Vagina (tissue), 2 donors: ENCODE results near the gene PRRC2B. TPM values are rescaled to one million over a fixed set of nuclear protein-coding genes. Genes with fewer than 3 reads are reported as not detected.

Source experiments
- DNase-seq, 2 donors: peaks; one replicate each; pipeline ENCODE4 v3.0.0-alpha.2; 2017; ENCODE audit errors: extremely low spot score in 2 of 2
- H3K27ac ChIP-seq: fragments of 200-600 bp; sonication (generic); one replicate; pipeline ENCODE4 v1.5.1; 2019
- H3K27me3 ChIP-seq: fragments of 200-600 bp; sonication (generic); one replicate; pipeline ENCODE4 v1.5.1; 2019
- H3K36me3 ChIP-seq, 2 donors: fragments of 200-600 bp; sonication (generic); one replicate each; pipeline ENCODE4 v1.5.1; 2017 to 2019
- H3K4me1 ChIP-seq: fragments of 200-600 bp; sonication (generic); one replicate; pipeline ENCODE4 v1.5.1; 2019
- H3K4me3 ChIP-seq, 2 donors: fragments of 200-600 bp; sonication (generic); 1 replicate in 1 of 2; 2 replicates in 1 of 2; pipeline ENCODE4 v1.5.1; 2016 to 2019
- H3K9me3 ChIP-seq: fragments of 200-600 bp; sonication (generic); one replicate; pipeline ENCODE4 v1.5.1; 2019
- POLR2A ChIP-seq, 2 donors: fragments of 450-650 bp; IDR thresholded peaks; one replicate each; pipeline ENCODE4 v1.6.1; 2017; ENCODE audit warnings: antibody characterized with exemption in 2 of 2, mild to moderate bottlenecking in 2 of 2, moderate library complexity in 2 of 2
- POLR2AphosphoS5 ChIP-seq, 2 donors: sonication (generic); formaldehyde crosslinking; IDR thresholded peaks; one replicate each; pipeline ENCODE4 v1.9.0; 2017; ENCODE audit warnings: antibody characterized with exemption in 2 of 2, mild to moderate bottlenecking in 2 of 2, low read depth in 1 of 2; ENCODE audit not compliant: insufficient read depth in 1 of 2
- intact Hi-C: fragments of 100-400 bp; cut with DNase I; formaldehyde crosslinking; loops from one replicate; pipeline ENCODE4 v1.15.1; 2023
- total RNA-seq: library from RNA; depleted of rRNA; stranded (reverse); fragments of >200 nt; gene quantifications from one replicate; pipeline ENCODE4 v1.2.3, GENCODE V29; 2016
- TF ChIP-seq, protein P1 (sequence below), 3 experiments: fragments of 450-650 bp in 2 of 3; fragments of 200-600 bp in 1 of 3; sonication (generic) in 1 of 3; IDR thresholded peaks; one replicate each; pipeline ENCODE4 v1.5.1; 2017 to 2019; ENCODE audit warnings: antibody characterized with exemption in 3 of 3, mild to moderate bottlenecking in 2 of 3, moderate library complexity in 2 of 3

The PRRC2B gene
- total RNA-seq, 1 donor from 2014 or later: 116 TPM

DNA sequence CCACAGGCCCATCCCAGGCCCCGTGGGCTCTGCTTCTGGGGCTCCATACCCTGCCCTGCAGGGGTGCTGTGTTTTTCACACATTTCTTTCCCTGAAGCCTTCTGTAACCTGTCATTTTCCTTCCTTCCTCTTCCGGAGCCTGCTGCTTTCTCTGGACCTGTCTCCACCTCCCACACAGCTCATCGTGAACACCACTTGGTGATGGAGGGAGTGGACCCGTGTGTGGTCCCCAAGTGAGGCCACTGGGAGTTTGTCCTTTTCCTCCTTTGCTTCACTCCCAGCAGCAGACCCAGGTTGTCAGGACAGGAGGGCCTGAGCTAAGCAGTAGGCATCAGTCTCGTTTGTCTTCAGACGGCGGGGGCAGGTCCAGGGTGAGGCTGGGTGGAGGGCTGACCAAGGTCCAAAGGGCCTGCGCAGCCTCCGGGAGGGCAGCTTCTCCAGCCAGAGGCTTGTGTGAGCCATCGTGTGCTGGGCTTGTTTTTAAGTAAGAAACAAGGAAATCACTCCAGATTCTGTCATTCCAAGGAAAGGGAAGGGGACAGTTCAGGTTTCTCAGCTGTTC, 103.0 kb downstream of the PRRC2B start:
- Histone ChIP-seq H3K4me3 (no peak overlapping the region), H3K4me1 (peaks cover 11% of the 10 kb centered on the region), H3K27ac (no peak overlapping the region), H3K27me3 (no peaks in the 10 kb centered on the region), H3K36me3 (peaks cover 4 to 75% of the 10 kb centered on the region in 2 donors), H3K9me3 (no peaks in the 10 kb centered on the region)
- intact Hi-C loops: no loop called here
- DNase-seq: no peak
- TF ChIP-seq POLR2AphosphoS5 (IDR thresholded peaks at IDR 0.05; ENCODE audit: insufficient read depth in 1 of 2, low read depth in 1 of 2) (no peak), POLR2A (IDR thresholded peaks at IDR 0.05) (no peak)
- TF ChIP-seq, protein P1, sequence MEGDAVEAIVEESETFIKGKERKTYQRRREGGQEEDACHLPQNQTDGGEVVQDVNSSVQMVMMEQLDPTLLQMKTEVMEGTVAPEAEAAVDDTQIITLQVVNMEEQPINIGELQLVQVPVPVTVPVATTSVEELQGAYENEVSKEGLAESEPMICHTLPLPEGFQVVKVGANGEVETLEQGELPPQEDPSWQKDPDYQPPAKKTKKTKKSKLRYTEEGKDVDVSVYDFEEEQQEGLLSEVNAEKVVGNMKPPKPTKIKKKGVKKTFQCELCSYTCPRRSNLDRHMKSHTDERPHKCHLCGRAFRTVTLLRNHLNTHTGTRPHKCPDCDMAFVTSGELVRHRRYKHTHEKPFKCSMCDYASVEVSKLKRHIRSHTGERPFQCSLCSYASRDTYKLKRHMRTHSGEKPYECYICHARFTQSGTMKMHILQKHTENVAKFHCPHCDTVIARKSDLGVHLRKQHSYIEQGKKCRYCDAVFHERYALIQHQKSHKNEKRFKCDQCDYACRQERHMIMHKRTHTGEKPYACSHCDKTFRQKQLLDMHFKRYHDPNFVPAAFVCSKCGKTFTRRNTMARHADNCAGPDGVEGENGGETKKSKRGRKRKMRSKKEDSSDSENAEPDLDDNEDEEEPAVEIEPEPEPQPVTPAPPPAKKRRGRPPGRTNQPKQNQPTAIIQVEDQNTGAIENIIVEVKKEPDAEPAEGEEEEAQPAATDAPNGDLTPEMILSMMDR (IDR thresholded peaks at IDR 0.05): no peak

DNA sequence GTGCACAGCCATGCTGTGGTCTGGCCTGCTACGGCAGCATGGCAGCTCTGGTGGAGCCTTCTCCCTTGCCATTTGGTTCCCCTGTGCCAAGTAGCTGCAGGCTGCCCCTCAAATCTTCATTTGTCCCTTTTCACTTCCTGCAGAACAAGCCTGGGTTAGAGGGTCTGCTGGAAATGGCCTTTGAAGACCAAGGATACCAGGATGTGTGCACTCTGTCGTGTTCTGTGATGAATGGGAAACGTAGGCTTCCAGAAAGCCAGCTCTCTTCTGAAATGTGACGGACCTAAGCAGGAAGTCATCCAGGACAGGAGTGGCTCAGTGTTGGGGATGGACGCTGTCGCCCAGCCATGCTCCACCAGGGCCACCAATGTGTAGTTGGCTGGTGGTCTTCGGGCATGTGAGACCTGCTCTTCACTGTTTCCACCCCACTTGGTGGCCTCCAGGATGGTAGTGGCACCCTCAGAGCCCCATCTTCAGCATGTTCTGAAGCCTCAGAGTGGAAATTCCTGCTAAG, 105.4 kb downstream of the PRRC2B start:
- no peak overlapping the region for H3K4me3 ChIP-seq
- H3K27me3 ChIP-seq: no peaks in the 10 kb centered on the region
- peaks cover 4 to 51% of the 10 kb centered on the region in 2 donors for H3K36me3 ChIP-seq
- no peaks in the 10 kb centered on the region for H3K9me3 ChIP-seq
- TF ChIP-seq POLR2A (IDR thresholded peaks at IDR 0.05) (no peak), POLR2AphosphoS5 (IDR thresholded peaks at IDR 0.05; ENCODE audit: insufficient read depth in 1 of 2, low read depth in 1 of 2) (no peak)
- TF ChIP-seq, protein P1 (IDR thresholded peaks at IDR 0.05): no peak
- H3K27ac ChIP-seq: no peak overlapping the region
- intact Hi-C loops: no loop called here
- peaks cover 28% of the 10 kb centered on the region for H3K4me1 ChIP-seq
- DNase-seq: no peak

DNA sequence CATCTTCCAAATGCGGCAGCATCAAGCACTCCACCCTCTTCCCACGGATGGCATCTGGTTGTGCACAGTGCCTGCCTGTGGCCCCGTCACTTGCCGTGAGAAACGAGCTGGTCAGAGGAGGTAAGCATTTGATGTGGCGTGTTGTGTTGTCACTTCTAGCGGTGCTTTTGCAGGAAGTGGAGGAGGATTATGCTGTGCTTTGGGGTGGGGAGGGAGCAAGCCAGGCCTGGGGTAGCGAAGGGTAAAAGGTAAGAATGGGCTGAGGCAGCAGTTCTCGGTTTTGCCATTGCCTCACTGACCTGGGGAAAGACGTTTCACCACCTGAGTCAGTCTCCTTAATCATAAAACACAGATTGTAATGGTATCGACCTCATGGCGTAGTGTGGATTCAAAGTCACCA, 106.5 kb downstream of the PRRC2B start:
- no peak for TF ChIP-seq POLR2AphosphoS5 (IDR thresholded peaks at IDR 0.05; ENCODE audit: insufficient read depth in 1 of 2, low read depth in 1 of 2)
- TF ChIP-seq POLR2A (IDR thresholded peaks at IDR 0.05): no peak
- TF ChIP-seq, protein P1 (IDR thresholded peaks at IDR 0.05): no peak
- Histone ChIP-seq H3K27ac (no peak overlapping the region), H3K36me3 (peaks cover 4 to 40% of the 10 kb centered on the region in 2 donors), H3K4me1 (peaks cover 31% of the 10 kb centered on the region), H3K9me3 (no peaks in the 10 kb centered on the region), H3K4me3 (no peak overlapping the region), H3K27me3 (no peaks in the 10 kb centered on the region)
- no peak for DNase-seq
- intact Hi-C loops: no loop called here

DNA sequence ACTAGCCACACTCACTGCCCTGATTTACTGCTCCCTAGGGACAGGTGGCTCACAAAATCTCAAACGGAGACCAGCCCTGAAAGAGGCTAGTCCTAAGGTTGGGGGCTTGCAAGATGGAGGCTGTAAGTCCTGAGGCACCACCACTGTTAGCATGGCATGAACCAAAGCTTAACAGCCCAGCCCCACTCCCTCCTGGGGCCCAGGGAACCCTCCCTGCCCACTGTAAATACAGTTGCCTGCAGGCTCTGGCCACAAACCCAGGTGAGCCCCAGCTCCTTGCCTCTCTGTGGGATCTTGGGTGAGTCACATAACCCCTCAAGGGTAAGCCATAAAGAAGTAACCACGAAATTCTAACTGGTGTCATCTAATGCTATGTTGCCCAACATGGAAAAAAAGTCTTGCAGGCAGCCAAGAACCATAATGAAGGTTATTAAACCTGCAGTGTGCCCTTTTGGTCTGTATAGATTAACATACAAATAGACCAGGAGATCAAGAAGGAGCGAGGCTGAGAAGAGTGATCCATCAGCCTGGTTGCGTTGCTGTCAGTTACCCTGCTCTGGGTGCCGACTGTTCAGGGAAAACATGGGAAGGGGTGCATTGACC, 107.2 kb downstream of the PRRC2B start:
- DNase-seq: no peak
- Histone ChIP-seq H3K36me3 (peaks cover 2 to 34% of the 10 kb centered on the region in 2 donors), H3K27ac (no peak overlapping the region), H3K9me3 (no peaks in the 10 kb centered on the region), H3K27me3 (no peaks in the 10 kb centered on the region), H3K4me1 (peaks cover 31% of the 10 kb centered on the region), H3K4me3 (no peak overlapping the region)
- TF ChIP-seq, protein P1 (IDR thresholded peaks at IDR 0.05): no peak
- TF ChIP-seq POLR2A (IDR thresholded peaks at IDR 0.05) (no peak), POLR2AphosphoS5 (IDR thresholded peaks at IDR 0.05; ENCODE audit: insufficient read depth in 1 of 2, low read depth in 1 of 2) (no peak)
- intact Hi-C loops: no loop called here
